HEK293T (cell line): ENCODE data around the gene RSRC1.

ENCODE experiments used
- ARNT ChIP-seq: fragments of 450-650 bp; IDR thresholded peaks from 2 replicates; pipeline ENCODE4 v1.6.1; 2017; ENCODE audit warnings: mild to moderate bottlenecking
- BHLHE40 ChIP-seq: fragments of 450-650 bp; IDR thresholded peaks from 2 replicates; pipeline ENCODE4 v1.6.1; 2016; ENCODE audit warnings: mild to moderate bottlenecking, moderate library complexity, borderline replicate concordance
- ELF4 ChIP-seq: fragments of 450-650 bp; IDR thresholded peaks from 2 replicates; pipeline ENCODE4 v1.6.1; 2017; ENCODE audit warnings: antibody characterized with exemption
- FOXA1 ChIP-seq: fragments of 450-650 bp; IDR thresholded peaks from 2 replicates; pipeline ENCODE4 v1.6.1; 2016; ENCODE audit warnings: mild to moderate bottlenecking
- FOXK2 ChIP-seq: fragments of 450-650 bp; IDR thresholded peaks from 2 replicates; pipeline ENCODE4 v1.6.1; 2016; ENCODE audit warnings: mild to moderate bottlenecking
- FOXM1 ChIP-seq: fragments of 450-650 bp; IDR thresholded peaks from 2 replicates; pipeline ENCODE4 v1.6.1; 2017; ENCODE audit warnings: mild to moderate bottlenecking, borderline replicate concordance
- LEF1 ChIP-seq: fragments of 450-650 bp; IDR thresholded peaks from 2 replicates; pipeline ENCODE4 v1.6.1; 2017; ENCODE audit warnings: mild to moderate bottlenecking, borderline replicate concordance
- NFRKB ChIP-seq: fragments of 450-650 bp; IDR thresholded peaks from 2 replicates; pipeline ENCODE4 v1.6.1; 2016; ENCODE audit warnings: mild to moderate bottlenecking, moderate library complexity
- SP1 ChIP-seq: fragments of 450-650 bp; IDR thresholded peaks from 2 replicates; pipeline ENCODE4 v1.6.1; 2017
- SUZ12 ChIP-seq: fragments of 450-650 bp; IDR thresholded peaks from 2 replicates; pipeline ENCODE4 v1.6.1; 2016; ENCODE audit warnings: mild to moderate bottlenecking
- TARDBP ChIP-seq: fragments of 450-650 bp; IDR thresholded peaks from 2 replicates; pipeline ENCODE4 v1.6.1; 2016
- ZNF384 ChIP-seq: fragments of 450-650 bp; IDR thresholded peaks from 2 replicates; pipeline ENCODE4 v1.6.1; 2016
- TF ChIP-seq, protein P1 (sequence below): fragments of 450-650 bp; IDR thresholded peaks from 2 replicates; pipeline ENCODE4 v1.6.1; 2016

- TF ChIP-seq, protein P1, sequence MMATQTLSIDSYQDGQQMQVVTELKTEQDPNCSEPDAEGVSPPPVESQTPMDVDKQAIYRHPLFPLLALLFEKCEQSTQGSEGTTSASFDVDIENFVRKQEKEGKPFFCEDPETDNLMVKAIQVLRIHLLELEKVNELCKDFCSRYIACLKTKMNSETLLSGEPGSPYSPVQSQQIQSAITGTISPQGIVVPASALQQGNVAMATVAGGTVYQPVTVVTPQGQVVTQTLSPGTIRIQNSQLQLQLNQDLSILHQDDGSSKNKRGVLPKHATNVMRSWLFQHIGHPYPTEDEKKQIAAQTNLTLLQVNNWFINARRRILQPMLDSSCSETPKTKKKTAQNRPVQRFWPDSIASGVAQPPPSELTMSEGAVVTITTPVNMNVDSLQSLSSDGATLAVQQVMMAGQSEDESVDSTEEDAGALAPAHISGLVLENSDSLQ = no peak
- no peak for TF ChIP-seq SP1
- no peak for TF ChIP-seq TARDBP
- no peak for TF ChIP-seq FOXK2
- no peak for TF ChIP-seq FOXA1
- TF ChIP-seq BHLHE40 = no peak
- no peak for TF ChIP-seq FOXM1
- no peak for TF ChIP-seq NFRKB
- TF ChIP-seq LEF1 = no peak
- no peak for TF ChIP-seq SUZ12
- TF ChIP-seq ARNT = no peak
- no peak for TF ChIP-seq ELF4
- TF ChIP-seq ZNF384 = no peak
Measured at GRCh38 chr3:158568784-158569183, 458.9 kb downstream of the RSRC1 start.
